MCF 10A (cell line): ENCODE data around the gene CEP131. TPM values are rescaled to one million over a fixed set of nuclear protein-coding genes. Genes with fewer than 3 reads are reported as not detected.

Experiments used
- BruUV-seq: library from RNA; stranded (reverse); fragments of 400-500 nt; replicated peaks from 2 replicates; lab custom pipeline; 2021; lab: Mats Ljungman, UMichigan
- CTCF ChIA-PET: fragments of 300-600 bp; sonication (Branson Sonifier 250); formaldehyde crosslinking; extraction: SDS; loops from one replicate; lab custom pipeline; 2021; ENCODE audit warnings: antibody characterized with exemption, inconsistent platforms; lab: Yijun Ruan, JAX
- POLR2A ChIA-PET: fragments of 300-600, 350-650 bp; sonication (Branson Sonifier 250); formaldehyde crosslinking; extraction: SDS; loops from one replicate; lab custom pipeline; 2020; ENCODE audit warnings: antibody characterized with exemption, inconsistent platforms; lab: Yijun Ruan, JAX
- DNase-seq: peaks from one replicate; pipeline ENCODE4 v3.0.0-alpha.2; 2018; ENCODE audit not compliant: unreplicated experiment
- H3K27ac Mint-ChIP-seq: one replicate; pipeline ENCODE4 v1.8.0; 2022; ENCODE audit warnings: mild to moderate bottlenecking, low read depth, mixed read lengths; ENCODE audit not compliant: unreplicated experiment
- H3K27me3 Mint-ChIP-seq: one replicate; pipeline ENCODE4 v1.8.0; 2022; ENCODE audit warnings: mixed read lengths; ENCODE audit not compliant: insufficient read depth, unreplicated experiment
- H3K36me3 Mint-ChIP-seq: one replicate; pipeline ENCODE4 v1.8.0; 2022; ENCODE audit warnings: mild to moderate bottlenecking, moderate library complexity, mixed read lengths; ENCODE audit not compliant: insufficient read depth, unreplicated experiment
- H3K4me1 Mint-ChIP-seq: one replicate; pipeline ENCODE4 v1.8.0; 2022; ENCODE audit warnings: mixed read lengths; ENCODE audit not compliant: insufficient read depth, unreplicated experiment
- H3K4me3 Mint-ChIP-seq: one replicate; pipeline ENCODE4 v1.8.0; 2022; ENCODE audit warnings: mild to moderate bottlenecking, moderate library complexity, mixed read lengths; ENCODE audit not compliant: unreplicated experiment
- H3K9me3 Mint-ChIP-seq: one replicate; pipeline ENCODE4 v1.8.0; 2022; ENCODE audit warnings: mixed read lengths; ENCODE audit not compliant: unreplicated experiment
- intact Hi-C: fragments of 100-400 bp; cut with micrococcal nuclease; formaldehyde crosslinking; loops from 2 replicates; pipeline ENCODE4 v1.14.1; 2022
- total RNA-seq: library from RNA; stranded (reverse); gene quantifications from 2 replicates; pipeline ENCODE4 v1.2.3, GENCODE V29; 2022
- TF ChIP-seq, protein P1 (sequence below): fragments of 200-600 bp; IDR thresholded peaks from one replicate; pipeline ENCODE4 v1.8.0; 2022; ENCODE audit warnings: antibody characterized with exemption, mild to moderate bottlenecking; ENCODE audit not compliant: unreplicated experiment

Gene CEP131
- total RNA-seq, 1 experiment from 2014 or later: 9.5 TPM

DNA sequence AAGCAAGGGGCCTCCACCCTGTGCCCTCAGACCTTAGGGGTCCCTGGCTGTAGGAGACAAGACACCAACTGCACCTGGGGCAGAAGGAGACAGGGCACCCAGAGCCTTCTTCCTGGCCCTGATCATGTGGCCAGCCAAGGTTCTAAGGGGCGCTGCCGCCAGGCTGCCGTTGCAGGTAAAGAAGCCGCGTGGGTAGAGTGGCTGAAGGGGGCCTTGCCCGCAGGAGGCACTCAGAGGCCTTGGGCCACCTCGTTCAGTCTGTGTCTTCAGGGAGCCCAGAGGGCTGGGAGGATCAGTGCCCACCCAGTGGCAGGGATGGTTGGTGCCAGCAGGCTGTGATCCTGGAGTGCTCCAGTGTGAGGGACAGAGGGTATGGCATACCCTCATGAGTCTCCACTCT lies 55.1 kb downstream of the CEP131 start:
- no peak for DNase-seq
- H3K27me3 Mint-ChIP-seq: no peaks in the 10 kb centered on the region
- intact Hi-C loops: no loop called here
- ChIA-PET CTCF (interaction anchor here (0.6 kb wide), 1 partner anchor 9 kb away, joined by 4 read pairs; no protein-coding TSS in a partner anchor), POLR2A (no interaction called here)
- no peak overlapping the region for H3K27ac Mint-ChIP-seq
- H3K36me3 Mint-ChIP-seq: no peaks in the 10 kb centered on the region
- no peak overlapping the region for H3K4me3 Mint-ChIP-seq
- H3K4me1 Mint-ChIP-seq: no peaks in the 10 kb centered on the region
- TF ChIP-seq, protein P1, sequence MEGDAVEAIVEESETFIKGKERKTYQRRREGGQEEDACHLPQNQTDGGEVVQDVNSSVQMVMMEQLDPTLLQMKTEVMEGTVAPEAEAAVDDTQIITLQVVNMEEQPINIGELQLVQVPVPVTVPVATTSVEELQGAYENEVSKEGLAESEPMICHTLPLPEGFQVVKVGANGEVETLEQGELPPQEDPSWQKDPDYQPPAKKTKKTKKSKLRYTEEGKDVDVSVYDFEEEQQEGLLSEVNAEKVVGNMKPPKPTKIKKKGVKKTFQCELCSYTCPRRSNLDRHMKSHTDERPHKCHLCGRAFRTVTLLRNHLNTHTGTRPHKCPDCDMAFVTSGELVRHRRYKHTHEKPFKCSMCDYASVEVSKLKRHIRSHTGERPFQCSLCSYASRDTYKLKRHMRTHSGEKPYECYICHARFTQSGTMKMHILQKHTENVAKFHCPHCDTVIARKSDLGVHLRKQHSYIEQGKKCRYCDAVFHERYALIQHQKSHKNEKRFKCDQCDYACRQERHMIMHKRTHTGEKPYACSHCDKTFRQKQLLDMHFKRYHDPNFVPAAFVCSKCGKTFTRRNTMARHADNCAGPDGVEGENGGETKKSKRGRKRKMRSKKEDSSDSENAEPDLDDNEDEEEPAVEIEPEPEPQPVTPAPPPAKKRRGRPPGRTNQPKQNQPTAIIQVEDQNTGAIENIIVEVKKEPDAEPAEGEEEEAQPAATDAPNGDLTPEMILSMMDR: no peak
- BruUV-seq: no TSS peak
- no peaks in the 10 kb centered on the region for H3K9me3 Mint-ChIP-seq

GRCh38 chr17:81167194-81167524 lies 55.6 kb downstream of the CEP131 start:
- DNase-seq: no peak
- no peak overlapping the region for H3K27ac Mint-ChIP-seq
- no TSS peak for BruUV-seq
- H3K4me3 Mint-ChIP-seq: no peak overlapping the region
- intact Hi-C loops: no loop called here
- H3K9me3 Mint-ChIP-seq: no peaks in the 10 kb centered on the region
- CTCF ChIA-PET: no interaction called here
- H3K36me3 Mint-ChIP-seq: no peaks in the 10 kb centered on the region
- POLR2A ChIA-PET: no interaction called here
- TF ChIP-seq, protein P1: no peak
- no peaks in the 10 kb centered on the region for H3K27me3 Mint-ChIP-seq
- no peaks in the 10 kb centered on the region for H3K4me1 Mint-ChIP-seq

DNA sequence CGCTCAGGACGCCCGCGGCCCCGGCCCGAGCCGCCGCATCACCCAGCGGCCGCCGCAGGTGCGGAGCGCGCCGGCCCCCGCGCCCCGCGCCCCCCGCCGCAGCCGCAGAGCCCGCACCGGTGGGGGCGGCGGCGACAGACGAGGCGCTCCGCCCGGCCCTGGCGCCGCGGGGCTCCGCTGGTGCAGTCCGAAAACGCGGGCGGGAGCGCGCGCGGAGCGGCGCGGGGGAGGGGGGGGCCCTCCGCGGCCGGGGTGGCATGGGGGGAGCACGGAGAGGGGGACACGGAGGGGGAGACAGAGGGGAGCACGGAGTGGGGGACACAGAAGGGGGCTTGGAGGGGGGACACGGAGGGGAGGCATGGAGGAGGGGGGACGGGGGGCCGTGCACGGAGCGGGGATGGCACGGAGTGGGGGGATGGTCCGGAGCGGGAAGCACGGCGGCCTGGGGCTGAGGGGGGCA lies 56.7 kb downstream of the CEP131 start, which contains the start of gene AATK:
Gene AATK, minus strand, starts transcription at position 189 of the 460 bp plus-strand sequence. CDS start 229 bp downstream, outside the sequence.
- Mint-ChIP-seq H3K4me3 (no peak within 1 kb of the TSS), H3K4me1 (no peaks in the 10 kb centered on the region), H3K27ac (no peak within 1 kb of the TSS), H3K27me3 (no peaks in the 10 kb centered on the region), H3K9me3 (no peaks in the 10 kb centered on the region), H3K36me3 (no peaks in the 10 kb centered on the region)
- DNase-seq: no peak
- BruUV-seq: no TSS peak
- TF ChIP-seq, protein P1: no peak
- ChIA-PET CTCF (no interaction called here), POLR2A (no interaction called here)
- intact Hi-C loops: no loop called here

DNA sequence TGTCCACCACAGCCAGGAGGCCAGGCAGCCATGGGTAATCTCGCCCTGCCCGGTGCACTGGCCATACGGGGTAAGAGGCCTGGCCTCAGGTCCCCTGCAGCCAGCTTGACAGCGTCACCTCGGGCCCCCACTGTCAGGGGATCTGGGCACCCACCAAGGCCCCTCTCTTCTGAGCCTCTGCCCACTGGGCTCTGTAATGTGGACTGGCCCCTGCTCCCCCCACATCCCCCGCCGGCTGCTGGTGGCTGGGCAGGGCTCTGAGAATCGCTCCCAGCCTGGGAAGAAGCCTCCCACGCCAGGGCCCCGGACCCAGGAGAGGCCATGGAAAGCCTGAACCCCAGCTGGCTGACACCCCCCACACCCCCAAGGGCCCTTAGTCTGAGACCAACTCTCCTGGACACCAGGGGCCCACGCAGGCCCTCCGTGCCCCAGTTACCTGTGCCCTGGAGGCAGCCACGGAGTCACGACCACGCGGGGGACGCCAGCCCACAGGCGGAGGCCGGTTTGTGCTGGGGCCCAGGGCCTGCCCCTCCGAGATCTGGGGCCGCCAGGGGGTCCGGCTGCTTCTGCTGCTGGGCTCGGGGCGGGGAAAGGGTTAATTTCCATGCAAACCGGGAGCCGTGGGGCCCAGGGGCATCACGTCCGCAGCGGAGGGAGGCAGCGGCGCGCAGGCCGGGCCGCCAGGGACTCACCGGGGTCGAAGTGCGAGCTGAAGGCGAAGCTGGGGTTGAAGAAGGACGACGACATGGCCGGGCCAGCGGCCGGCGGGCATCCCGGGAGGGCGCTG lies 57.3 kb downstream of the CEP131 start, which contains the start of gene PVALEF:
Gene PVALEF, plus strand, starts transcription at position 262 of the 787 bp plus-strand sequence. CDS start 15,720 bp downstream, outside the sequence.
- Mint-ChIP-seq H3K36me3 (no peaks in the 10 kb centered on the region), H3K4me1 (no peaks in the 10 kb centered on the region), H3K27me3 (no peaks in the 10 kb centered on the region), H3K27ac (no peak within 1 kb of the TSS), H3K9me3 (no peaks in the 10 kb centered on the region), H3K4me3 (no peak within 1 kb of the TSS)
- DNase-seq: no peak
- BruUV-seq: no TSS peak
- TF ChIP-seq, protein P1: no peak
- ChIA-PET CTCF (no interaction called here), POLR2A (interaction anchor here (0.6 kb wide), 1 partner anchor 371 kb away, joined by 3 read pairs; no protein-coding TSS in a partner anchor)
- intact Hi-C loops: no loop called here
